Placental pericyte (primary cell): Measurements from ENCODE around the gene ABCD2. TPM values are rescaled to one million over a fixed set of nuclear protein-coding genes. Genes with fewer than 3 reads are reported as not detected.

Experiments
- small RNA-seq: library from RNA; depleted of rRNA; stranded (forward); fragments of <200 nt; gene quantifications from one replicate; pipeline ENCODE3, GENCODE V24; 2012; ENCODE audit warnings: low replicate concordance
- total RNA-seq: library from RNA; depleted of rRNA; stranded (reverse); fragments of >200 nt; gene quantifications from 2 replicates; pipeline ENCODE4 v1.2.3, GENCODE V29; 2012

The ABCD2 gene
- total RNA-seq, result under 0.01 and 0.14 TPM in 2 replicates

DNA sequence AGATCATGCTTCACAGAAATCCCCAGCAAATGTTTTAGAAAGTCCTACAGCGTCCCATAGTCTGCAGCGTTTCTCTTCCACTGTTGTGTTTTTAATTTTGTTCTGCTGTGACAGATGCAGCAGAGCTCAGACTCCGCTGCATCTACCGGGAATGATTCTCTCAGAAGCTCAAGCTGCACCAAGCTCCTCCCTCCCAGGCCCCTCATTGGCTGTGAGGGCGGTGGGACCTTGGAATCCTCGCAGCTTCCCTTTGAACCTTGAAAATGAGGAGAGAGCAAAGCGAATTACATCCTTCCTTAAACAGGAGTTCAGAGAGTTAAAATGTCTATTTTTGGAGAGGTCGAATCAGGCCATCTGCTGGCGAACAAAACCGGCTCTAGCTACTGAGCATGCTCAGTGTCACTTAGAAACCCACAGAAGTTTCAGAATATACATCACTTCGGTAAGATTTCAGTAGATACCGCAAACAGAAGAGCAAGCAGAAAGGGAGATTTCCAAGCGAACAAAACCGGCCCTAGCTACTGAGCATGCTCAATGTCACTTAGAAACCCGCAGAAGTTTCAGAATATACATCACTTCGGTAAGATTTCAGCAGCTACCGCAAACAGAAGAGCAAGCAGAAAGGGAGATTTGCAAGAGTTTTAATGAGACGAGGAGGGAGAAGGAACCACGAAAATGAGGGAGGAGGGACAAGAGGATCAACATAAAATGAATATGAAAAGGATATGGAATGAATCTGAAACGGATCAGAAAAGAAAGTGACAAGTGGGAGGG lies at the start of gene ABCD2:
TSS of gene ABCD2 (minus strand) at position 144 of the 774 bp plus-strand sequence. CDS start 188 bp downstream, outside the sequence.

Small RNA genes within 50 kb of the gene (small RNA-seq; reads per million reads assigned to genes)
- gene AC121334.2, result not detected

Other genes starting within 250 kb of the ABCD2 start
- gene KIF21A, start 176.7 kb downstream of the ABCD2 start, total RNA-seq, result 6.3 and 9.4 TPM in 2 replicates